ENCODE measurements around the gene KCNH2.

Gene KCNH2

DNA sequence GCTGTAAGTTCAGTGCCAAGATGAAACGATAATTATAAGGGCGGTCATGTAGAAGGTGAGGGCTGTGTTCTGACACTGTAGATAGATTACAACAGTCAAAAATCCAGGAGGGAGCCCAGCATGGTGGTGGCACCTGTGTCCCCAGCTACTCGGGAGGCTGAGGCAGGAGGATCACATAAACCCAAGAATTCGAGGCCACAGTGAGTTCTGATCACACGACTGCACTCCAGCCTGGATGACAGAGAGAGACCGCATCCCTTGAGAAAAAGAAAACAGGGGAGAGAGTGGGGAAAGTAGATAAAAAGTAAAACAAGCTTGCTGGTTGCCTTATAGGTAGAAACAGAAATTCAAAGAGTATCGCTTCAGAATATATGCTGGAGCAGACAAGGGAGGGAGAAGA, 52.1 kb downstream of the KCNH2 start:
- Mint-ChIP-seq H3K9me3 (no peaks in the 10 kb centered on the region), H3K4me1 (peaks cover 9% of the 10 kb centered on the region), H3K27me3 (peaks cover 33% of the 10 kb centered on the region), H3K27ac (ENCODE audit: low read depth) (no peak overlapping the region), H3K36me3 (ENCODE audit: insufficient read depth) (no peaks in the 10 kb centered on the region), H3K4me3 (no peak overlapping the region)
- DNase-seq (ENCODE audit: low spot score in 2 of 2) (no peak), ATAC-seq (replicated peaks; ENCODE audit: extremely low read depth, poor library complexity, severe bottlenecking) (no peak)

DNA sequence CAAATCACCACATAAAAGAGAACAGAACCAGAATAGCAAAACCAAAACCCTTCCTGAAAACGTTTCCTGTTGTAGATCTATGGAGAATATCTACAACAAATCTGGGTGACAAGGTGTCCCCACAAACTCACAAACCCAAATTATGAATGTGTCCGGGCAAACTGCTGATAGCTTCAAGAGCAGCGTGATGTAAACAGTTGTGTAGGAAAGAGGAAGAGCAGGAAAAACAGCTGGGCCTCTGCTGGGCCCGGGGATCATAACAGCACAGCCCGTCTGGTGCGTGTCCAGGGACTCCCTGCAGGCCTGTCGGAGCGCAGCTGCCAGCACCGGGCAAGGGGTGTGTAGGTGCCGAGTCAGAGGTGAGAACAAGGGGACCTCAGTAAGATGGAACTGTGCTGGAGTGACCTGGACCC, 53.7 kb downstream of the KCNH2 start:
- ATAC-seq (replicated peaks; ENCODE audit: extremely low read depth, poor library complexity, severe bottlenecking), result no peak
- Mint-ChIP-seq H3K4me1 (peaks cover 9% of the 10 kb centered on the region), H3K36me3 (ENCODE audit: insufficient read depth) (no peaks in the 10 kb centered on the region), H3K27me3 (peaks cover 39% of the 10 kb centered on the region), H3K9me3 (no peaks in the 10 kb centered on the region), H3K27ac (ENCODE audit: low read depth) (no peak overlapping the region), H3K4me3 (no peak overlapping the region)
- no peak for DNase-seq (ENCODE audit: low spot score in 2 of 2)

DNA sequence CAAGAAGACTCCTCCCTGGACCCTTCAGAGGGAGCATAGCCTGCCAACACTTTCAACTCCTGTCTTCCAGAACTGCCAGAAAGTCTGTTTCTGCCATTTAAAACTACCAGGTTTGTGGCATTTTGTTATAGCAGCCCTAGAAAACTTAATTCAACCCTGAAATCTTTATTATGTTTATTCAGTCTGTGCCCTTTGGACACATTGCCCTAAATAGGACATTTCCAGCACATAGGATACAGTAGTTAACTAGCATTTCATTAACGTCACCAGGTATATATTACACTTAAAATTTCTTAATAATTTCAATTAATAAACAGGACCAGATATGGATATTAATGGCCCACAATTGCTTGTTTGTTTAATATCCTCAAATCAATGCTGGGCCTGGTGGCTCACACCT, 54.3 kb downstream of the KCNH2 start:
- Mint-ChIP-seq H3K27ac (ENCODE audit: low read depth) (no peak overlapping the region), H3K4me3 (no peak overlapping the region), H3K9me3 (no peaks in the 10 kb centered on the region), H3K27me3 (peaks cover 45% of the 10 kb centered on the region), H3K4me1 (peaks cover 9% of the 10 kb centered on the region), H3K36me3 (ENCODE audit: insufficient read depth) (no peaks in the 10 kb centered on the region)
- DNase-seq (ENCODE audit: low spot score in 2 of 2), result no peak
- no peak for ATAC-seq (replicated peaks; ENCODE audit: extremely low read depth, poor library complexity, severe bottlenecking)

DNA sequence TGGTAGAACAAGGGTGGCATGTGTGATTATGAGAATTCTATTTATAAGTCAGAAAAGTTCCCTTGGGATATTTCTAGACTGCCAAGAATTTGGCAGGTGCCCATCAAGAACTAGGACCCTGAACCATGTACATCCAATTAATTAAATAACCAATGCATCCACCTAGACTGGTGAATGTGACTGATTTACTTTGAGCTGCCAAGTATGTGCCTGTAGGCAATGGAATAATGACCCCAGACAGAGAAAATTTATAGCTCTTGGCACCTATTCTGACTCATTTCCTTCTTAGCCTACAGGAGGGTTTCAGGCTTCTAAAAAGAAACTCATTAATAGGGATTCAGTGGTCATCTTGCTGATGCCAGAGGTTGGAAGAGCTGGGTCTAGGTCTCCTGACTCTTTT, 54.9 kb downstream of the KCNH2 start:
- ATAC-seq (replicated peaks; ENCODE audit: extremely low read depth, poor library complexity, severe bottlenecking), result no peak
- Mint-ChIP-seq H3K9me3 (no peaks in the 10 kb centered on the region), H3K27me3 (peaks cover 50% of the 10 kb centered on the region), H3K4me3 (no peak overlapping the region), H3K27ac (ENCODE audit: low read depth) (no peak overlapping the region), H3K4me1 (peaks cover 9% of the 10 kb centered on the region), H3K36me3 (ENCODE audit: insufficient read depth) (no peaks in the 10 kb centered on the region)
- DNase-seq (ENCODE audit: low spot score in 2 of 2), result no peak

DNA sequence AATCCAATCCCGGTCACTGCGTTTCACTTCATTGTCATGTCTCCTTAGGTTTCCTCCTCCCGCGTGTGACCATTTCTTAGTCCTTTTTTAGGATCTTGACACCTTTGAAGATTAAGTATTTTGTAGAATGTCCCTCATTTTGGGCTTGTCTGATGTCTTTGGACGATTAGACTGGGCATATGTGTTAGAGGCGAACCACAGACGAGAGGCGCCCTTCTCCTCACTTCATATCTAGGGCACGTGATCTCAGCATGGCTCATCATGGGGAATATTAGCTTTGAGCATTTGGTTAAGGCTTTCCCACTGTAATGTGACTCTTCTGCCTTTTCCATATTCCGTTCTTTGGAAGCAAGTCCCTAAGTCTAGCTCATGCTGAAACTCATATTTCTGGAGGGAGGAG, 59.0 kb downstream of the KCNH2 start:
- H3K9me3 Mint-ChIP-seq, result no peaks in the 10 kb centered on the region
- H3K4me3 Mint-ChIP-seq, result no peak overlapping the region
- DNase-seq (ENCODE audit: low spot score in 2 of 2), result no peak
- peaks cover 52% of the 10 kb centered on the region for H3K27me3 Mint-ChIP-seq
- no peak overlapping the region for H3K27ac Mint-ChIP-seq (ENCODE audit: low read depth)
- no peak for ATAC-seq (replicated peaks; ENCODE audit: extremely low read depth, poor library complexity, severe bottlenecking)
- no peaks in the 10 kb centered on the region for H3K36me3 Mint-ChIP-seq (ENCODE audit: insufficient read depth)
- peaks cover 2% of the 10 kb centered on the region for H3K4me1 Mint-ChIP-seq

DNA sequence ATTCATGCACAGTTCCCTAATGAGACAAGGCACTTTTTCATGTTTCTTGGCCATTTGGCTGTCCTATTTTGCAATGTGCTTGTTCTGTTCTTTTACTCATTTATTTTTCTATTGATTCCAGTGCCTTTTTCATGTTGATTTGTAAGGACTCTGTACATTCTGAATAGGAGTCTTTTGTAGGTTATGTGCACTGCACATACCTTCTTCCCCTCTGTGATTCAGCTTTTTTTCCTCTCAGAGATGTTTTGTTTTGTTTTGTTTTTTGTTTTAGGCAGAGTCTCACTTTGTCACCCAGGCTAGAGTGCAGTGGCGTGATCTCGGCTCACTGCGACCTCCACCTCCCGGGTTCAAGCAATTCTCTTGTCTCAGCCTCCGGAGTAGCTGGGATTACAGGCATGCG, 59.7 kb downstream of the KCNH2 start:
- Mint-ChIP-seq H3K4me3 (no peak overlapping the region), H3K9me3 (no peaks in the 10 kb centered on the region), H3K27me3 (peaks cover 48% of the 10 kb centered on the region), H3K27ac (ENCODE audit: low read depth) (no peak overlapping the region), H3K4me1 (no peaks in the 10 kb centered on the region), H3K36me3 (ENCODE audit: insufficient read depth) (no peaks in the 10 kb centered on the region)
- DNase-seq (ENCODE audit: low spot score in 2 of 2) (no peak), ATAC-seq (replicated peaks; ENCODE audit: extremely low read depth, poor library complexity, severe bottlenecking) (no peak)

DNA sequence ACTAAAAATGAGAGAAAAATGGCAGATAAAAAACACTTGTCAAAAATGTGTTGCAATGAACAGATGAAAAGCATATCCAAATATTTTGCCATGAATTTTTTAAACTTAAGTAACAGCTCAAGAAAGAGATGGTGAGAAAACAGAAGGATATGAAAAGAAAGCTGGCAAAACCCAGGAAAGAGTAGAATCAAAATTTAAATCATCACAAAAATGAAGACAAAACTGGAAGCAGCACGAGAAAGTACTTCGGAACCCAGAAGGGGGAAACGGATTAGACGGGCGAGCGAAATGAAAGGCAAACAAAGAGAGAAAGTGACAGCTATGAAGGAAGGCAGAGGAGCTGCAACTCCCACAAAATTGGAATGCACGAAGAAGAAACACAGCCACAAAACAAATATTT, 60.2 kb downstream of the KCNH2 start:
- ATAC-seq (replicated peaks; ENCODE audit: extremely low read depth, poor library complexity, severe bottlenecking) (no peak), DNase-seq (ENCODE audit: low spot score in 2 of 2) (no peak)
- no peaks in the 10 kb centered on the region for H3K36me3 Mint-ChIP-seq (ENCODE audit: insufficient read depth)
- no peak overlapping the region for H3K4me3 Mint-ChIP-seq
- H3K27me3 Mint-ChIP-seq, result peaks cover 48% of the 10 kb centered on the region
- no peaks in the 10 kb centered on the region for H3K4me1 Mint-ChIP-seq
- H3K9me3 Mint-ChIP-seq, result no peaks in the 10 kb centered on the region
- H3K27ac Mint-ChIP-seq (ENCODE audit: low read depth), result no peak overlapping the region

DNA sequence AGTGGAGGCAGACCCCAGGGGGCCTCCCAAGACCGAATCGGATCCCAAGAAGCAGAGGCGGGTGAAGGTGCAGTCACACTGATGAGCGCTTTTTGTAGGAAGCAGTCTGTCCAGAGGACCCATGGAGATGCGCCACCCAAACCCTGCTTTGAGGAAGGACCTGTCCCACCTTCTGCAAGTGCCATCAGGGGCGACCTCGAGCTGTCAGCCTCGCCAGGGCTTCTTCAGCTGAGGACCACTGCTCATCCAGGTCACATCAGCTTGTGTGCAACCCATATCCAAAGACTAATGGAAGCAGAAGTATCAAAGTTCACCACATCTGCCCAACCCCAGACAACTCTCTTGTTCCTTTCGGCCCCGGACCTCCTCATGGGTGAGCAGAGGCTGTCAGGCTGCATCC, 61.5 kb downstream of the KCNH2 start:
- Mint-ChIP-seq H3K36me3 (ENCODE audit: insufficient read depth) (no peaks in the 10 kb centered on the region), H3K4me3 (no peak overlapping the region), H3K9me3 (no peaks in the 10 kb centered on the region), H3K27me3 (peaks cover 48% of the 10 kb centered on the region), H3K4me1 (no peaks in the 10 kb centered on the region), H3K27ac (ENCODE audit: low read depth) (no peak overlapping the region)
- ATAC-seq (replicated peaks; ENCODE audit: extremely low read depth, poor library complexity, severe bottlenecking), result no peak
- DNase-seq (ENCODE audit: low spot score in 2 of 2), result no peak

DNA sequence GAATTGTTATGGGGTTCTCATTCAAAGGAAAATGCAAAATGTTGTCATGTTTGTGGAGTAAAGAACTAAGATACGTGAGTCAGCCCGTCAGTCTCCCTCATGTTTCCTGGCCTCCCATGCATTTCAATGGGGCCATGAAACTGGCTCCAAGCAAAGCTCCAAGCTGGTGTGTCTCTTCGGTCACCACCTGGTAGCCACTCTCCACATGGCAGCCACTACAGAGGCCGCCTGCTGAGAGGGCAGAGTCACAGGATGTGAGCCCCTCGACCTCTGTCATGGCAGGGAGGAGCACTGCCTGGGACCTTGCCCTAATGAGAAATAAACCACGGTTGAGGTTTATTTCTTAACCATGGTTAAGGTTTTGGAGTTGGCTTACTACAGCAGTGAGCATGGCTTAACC, 63.2 kb downstream of the KCNH2 start:
- H3K9me3 Mint-ChIP-seq, result no peaks in the 10 kb centered on the region
- H3K4me1 Mint-ChIP-seq, result peaks cover 6% of the 10 kb centered on the region
- H3K27ac Mint-ChIP-seq (ENCODE audit: low read depth), result no peak overlapping the region
- peaks cover 2% of the 10 kb centered on the region for H3K36me3 Mint-ChIP-seq (ENCODE audit: insufficient read depth)
- peaks cover 57% of the 10 kb centered on the region for H3K27me3 Mint-ChIP-seq
- ATAC-seq (replicated peaks; ENCODE audit: extremely low read depth, poor library complexity, severe bottlenecking) (no peak), DNase-seq (ENCODE audit: low spot score in 2 of 2) (no peak)
- no peak overlapping the region for H3K4me3 Mint-ChIP-seq

DNA sequence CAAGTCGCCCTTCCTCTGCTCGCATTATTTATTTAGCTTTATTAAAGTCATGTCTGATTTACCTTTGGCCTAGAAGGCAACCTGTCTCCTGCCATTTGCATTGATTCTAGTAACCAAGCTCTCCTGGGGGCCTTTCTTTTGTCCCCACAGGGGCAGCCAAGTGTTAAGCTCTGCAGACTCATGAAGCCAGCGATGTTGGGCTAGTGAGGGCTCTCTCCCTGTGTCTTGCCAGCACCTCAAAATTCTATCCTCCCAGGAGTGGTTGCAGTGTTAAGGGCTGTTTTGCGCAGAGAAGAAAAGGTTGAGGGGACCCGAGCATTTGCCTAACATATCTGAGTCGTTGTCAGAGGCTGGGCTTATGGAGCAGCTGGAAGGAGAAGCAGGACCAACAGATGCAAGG, 63.9 kb downstream of the KCNH2 start:
- DNase-seq (ENCODE audit: low spot score in 2 of 2) (no peak), ATAC-seq (replicated peaks; ENCODE audit: extremely low read depth, poor library complexity, severe bottlenecking) (no peak)
- peaks cover 50% of the 10 kb centered on the region for H3K27me3 Mint-ChIP-seq
- no peaks in the 10 kb centered on the region for H3K9me3 Mint-ChIP-seq
- H3K4me3 Mint-ChIP-seq, result no peak overlapping the region
- peaks cover 6% of the 10 kb centered on the region for H3K36me3 Mint-ChIP-seq (ENCODE audit: insufficient read depth)
- peaks cover 12% of the 10 kb centered on the region for H3K4me1 Mint-ChIP-seq
- no peak overlapping the region for H3K27ac Mint-ChIP-seq (ENCODE audit: low read depth)

DNA sequence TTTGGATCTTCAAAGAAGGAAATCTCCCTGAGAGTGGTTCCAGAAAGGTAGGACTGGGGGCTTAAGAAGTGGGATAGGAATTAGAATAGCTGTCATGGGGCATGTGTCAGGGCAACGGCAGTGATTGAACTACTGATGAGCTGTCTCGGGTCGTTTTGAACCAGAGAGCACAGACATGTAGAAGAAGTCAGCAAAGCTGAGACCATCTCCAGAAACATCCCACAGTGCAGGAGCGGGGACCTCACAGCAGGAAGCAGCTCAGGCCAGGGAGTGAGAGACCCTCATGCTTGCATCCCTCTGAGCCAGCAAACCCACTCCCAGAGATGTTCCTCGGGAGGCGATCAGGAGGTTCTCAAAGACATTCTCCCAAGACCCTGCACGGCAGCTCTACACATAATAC, 65.7 kb downstream of the KCNH2 start:
- Mint-ChIP-seq H3K4me1 (peaks cover 15% of the 10 kb centered on the region), H3K27me3 (peaks cover 32% of the 10 kb centered on the region), H3K36me3 (ENCODE audit: insufficient read depth) (peaks cover 6% of the 10 kb centered on the region), H3K27ac (ENCODE audit: low read depth) (no peak overlapping the region), H3K9me3 (no peaks in the 10 kb centered on the region), H3K4me3 (no peak overlapping the region)
- ATAC-seq (replicated peaks; ENCODE audit: extremely low read depth, poor library complexity, severe bottlenecking) (no peak), DNase-seq (ENCODE audit: low spot score in 2 of 2) (no peak)

DNA sequence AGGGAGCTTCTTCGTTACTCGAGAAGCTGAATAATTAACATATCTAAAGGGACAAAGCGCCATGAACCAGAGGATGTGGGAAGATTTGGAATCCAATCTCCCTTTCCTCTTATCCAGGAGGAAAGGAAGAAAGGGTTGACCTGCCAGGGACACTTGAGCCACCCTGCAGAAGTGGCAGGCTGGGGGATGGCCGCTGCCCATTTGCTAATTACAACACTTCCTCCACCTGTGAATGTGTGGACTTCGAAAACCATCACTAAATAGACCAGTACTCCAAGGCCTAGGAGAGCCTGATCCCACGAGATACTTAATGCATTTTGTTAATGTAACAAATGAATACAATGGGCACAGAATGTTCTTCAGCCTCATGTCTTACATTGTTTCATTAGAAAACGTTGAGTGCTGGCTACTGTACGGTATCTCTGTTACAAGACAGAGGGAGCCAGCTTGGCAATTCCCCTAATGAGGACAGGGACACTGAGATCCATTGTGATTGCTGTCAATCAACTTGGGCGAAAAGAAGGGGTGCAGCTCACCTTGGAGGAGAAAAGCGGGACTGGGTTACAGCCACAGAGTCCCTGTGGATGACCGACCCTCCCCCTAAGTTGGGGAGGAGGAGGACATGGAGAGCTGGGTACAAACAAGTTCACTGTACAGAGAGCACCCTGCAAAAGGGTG, 66.4 kb downstream of the KCNH2 start:
- no peak overlapping the region for H3K27ac Mint-ChIP-seq (ENCODE audit: low read depth)
- H3K9me3 Mint-ChIP-seq, result no peaks in the 10 kb centered on the region
- peaks cover 26% of the 10 kb centered on the region for H3K27me3 Mint-ChIP-seq
- no peak for DNase-seq (ENCODE audit: low spot score in 2 of 2)
- no peak for ATAC-seq (replicated peaks; ENCODE audit: extremely low read depth, poor library complexity, severe bottlenecking)
- H3K36me3 Mint-ChIP-seq (ENCODE audit: insufficient read depth), result peaks cover 6% of the 10 kb centered on the region
- peaks cover 15% of the 10 kb centered on the region for H3K4me1 Mint-ChIP-seq
- no peak overlapping the region for H3K4me3 Mint-ChIP-seq

DNA sequence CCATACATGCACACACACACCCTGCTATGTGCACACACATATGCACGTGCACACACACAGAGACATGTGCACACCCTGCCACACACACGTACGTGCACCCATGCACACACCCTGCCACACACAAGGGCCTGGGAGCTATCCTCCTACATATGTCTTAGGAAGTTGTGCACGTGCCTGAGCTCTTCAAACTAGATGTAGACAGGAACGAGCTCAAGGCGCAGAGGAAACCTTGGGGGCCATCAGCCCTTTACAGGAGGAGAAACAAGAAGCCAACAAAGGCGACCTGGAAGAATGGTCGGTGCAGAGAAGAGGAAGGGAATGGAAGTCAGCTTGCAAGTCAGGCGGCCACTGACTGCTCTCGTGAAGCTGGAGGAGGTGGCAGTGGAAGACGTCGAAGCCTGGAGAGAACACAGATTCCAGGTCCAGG, 67.1 kb downstream of the KCNH2 start:
- H3K27ac Mint-ChIP-seq (ENCODE audit: low read depth), result no peak overlapping the region
- no peaks in the 10 kb centered on the region for H3K9me3 Mint-ChIP-seq
- peaks cover 15% of the 10 kb centered on the region for H3K4me1 Mint-ChIP-seq
- peaks cover 6% of the 10 kb centered on the region for H3K36me3 Mint-ChIP-seq (ENCODE audit: insufficient read depth)
- DNase-seq (ENCODE audit: low spot score in 2 of 2) (no peak), ATAC-seq (replicated peaks; ENCODE audit: extremely low read depth, poor library complexity, severe bottlenecking) (no peak)
- no peak overlapping the region for H3K4me3 Mint-ChIP-seq
- H3K27me3 Mint-ChIP-seq, result peaks cover 22% of the 10 kb centered on the region
